ENCODE measurements around the gene CAPN9.

The CAPN9 gene

DNA sequence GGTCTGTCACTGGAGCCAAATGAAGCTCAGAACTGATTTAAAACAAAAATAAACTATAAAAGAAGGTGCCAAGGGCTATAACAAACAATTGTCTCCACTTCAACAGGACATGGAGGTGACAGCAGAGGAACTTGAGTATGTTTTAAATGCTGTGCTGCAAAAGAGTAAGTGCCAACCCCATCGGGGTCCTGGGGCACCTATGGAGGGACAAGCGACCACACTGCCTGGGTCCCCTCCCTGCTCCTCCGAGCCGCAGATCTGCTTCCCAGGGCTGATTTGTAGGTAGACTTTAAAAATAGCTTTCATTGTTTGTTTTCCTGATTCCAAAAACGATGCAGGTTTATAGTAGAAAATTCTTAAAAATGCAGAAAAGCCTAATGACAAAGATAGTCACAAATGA lies 42.8 kb downstream of the CAPN9 start:
- Mint-ChIP-seq H3K36me3 (ENCODE audit: low read depth) (no peaks in the 10 kb centered on the region), H3K27ac (no peak overlapping the region), H3K27me3 (peaks cover 12% of the 10 kb centered on the region), H3K4me3 (no peak overlapping the region), H3K9me3 (no peaks in the 10 kb centered on the region), H3K4me1 (ENCODE audit: low read depth) (no peaks in the 10 kb centered on the region)
- DNase-seq, result no peak

GRCh38 chr1:230791986-230792564 lies 44.9 kb downstream of the CAPN9 start:
- H3K27ac Mint-ChIP-seq, result no peak overlapping the region

GRCh38 chr1:230792691-230793462 lies 45.7 kb downstream of the CAPN9 start:
- Mint-ChIP-seq H3K27me3 (peaks cover 22% of the 10 kb centered on the region), H3K4me1 (ENCODE audit: low read depth) (no peaks in the 10 kb centered on the region), H3K9me3 (no peaks in the 10 kb centered on the region), H3K36me3 (ENCODE audit: low read depth) (no peaks in the 10 kb centered on the region), H3K4me3 (no peak overlapping the region), H3K27ac (no peak overlapping the region)
- DNase-seq, result no peak

More at GRCh38 chr1:230791986-230792564, 44.9 kb downstream of the CAPN9 start:
- no peak overlapping the region for H3K4me3 Mint-ChIP-seq
- no peak for DNase-seq
- peaks cover 16% of the 10 kb centered on the region for H3K27me3 Mint-ChIP-seq
- H3K36me3 Mint-ChIP-seq (ENCODE audit: low read depth), result no peaks in the 10 kb centered on the region
- H3K4me1 Mint-ChIP-seq (ENCODE audit: low read depth), result no peaks in the 10 kb centered on the region
- no peaks in the 10 kb centered on the region for H3K9me3 Mint-ChIP-seq

- Mint-ChIP-seq H3K9me3 (no peaks in the 10 kb centered on the region), H3K27me3 (peaks cover 22% of the 10 kb centered on the region), H3K27ac (no peak overlapping the region), H3K4me3 (no peak overlapping the region), H3K4me1 (ENCODE audit: low read depth) (no peaks in the 10 kb centered on the region), H3K36me3 (ENCODE audit: low read depth) (no peaks in the 10 kb centered on the region)
- DNase-seq, result no peak
These were observed 46.2 kb downstream of the CAPN9 start for GRCh38 chr1:230793463-230793745.

DNA sequence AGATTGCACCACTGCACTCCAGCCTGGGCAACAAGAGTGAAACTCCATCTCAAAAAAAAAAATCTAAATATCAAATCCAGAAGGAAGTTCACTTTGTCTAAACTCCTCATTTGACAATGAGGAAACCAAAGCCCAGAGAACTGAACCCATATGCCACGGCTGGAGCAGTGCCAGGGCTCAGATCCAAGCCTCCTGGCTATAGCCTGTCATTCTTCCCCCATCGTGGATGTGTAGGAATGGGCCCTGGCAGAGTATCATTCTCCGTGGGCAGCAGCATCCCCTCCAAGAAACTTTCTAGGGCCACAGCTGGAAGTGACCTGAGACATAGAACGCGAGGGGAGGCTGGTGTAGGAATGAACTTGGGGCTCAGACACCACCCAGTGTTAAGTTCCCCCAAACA lies 47.2 kb downstream of the CAPN9 start:
- Mint-ChIP-seq H3K4me3 (no peak overlapping the region), H3K36me3 (ENCODE audit: low read depth) (no peaks in the 10 kb centered on the region), H3K27me3 (peaks cover 26% of the 10 kb centered on the region), H3K27ac (no peak overlapping the region), H3K9me3 (no peaks in the 10 kb centered on the region), H3K4me1 (ENCODE audit: low read depth) (no peaks in the 10 kb centered on the region)
- DNase-seq, result no peak

GRCh38 chr1:230794871-230795605 lies 47.9 kb downstream of the CAPN9 start:
- DNase-seq, result no peak
- no peaks in the 10 kb centered on the region for H3K9me3 Mint-ChIP-seq
- no peaks in the 10 kb centered on the region for H3K36me3 Mint-ChIP-seq (ENCODE audit: low read depth)
- H3K27ac Mint-ChIP-seq, result no peak overlapping the region
- H3K4me3 Mint-ChIP-seq, result no peak overlapping the region
- no peaks in the 10 kb centered on the region for H3K4me1 Mint-ChIP-seq (ENCODE audit: low read depth)
- H3K27me3 Mint-ChIP-seq, result peaks cover 26% of the 10 kb centered on the region

- Mint-ChIP-seq H3K9me3 (no peaks in the 10 kb centered on the region), H3K27ac (no peak overlapping the region), H3K4me1 (ENCODE audit: low read depth) (no peaks in the 10 kb centered on the region), H3K36me3 (ENCODE audit: low read depth) (no peaks in the 10 kb centered on the region), H3K4me3 (no peak overlapping the region), H3K27me3 (peaks cover 23% of the 10 kb centered on the region)
- DNase-seq, result no peak
These were observed 49.4 kb downstream of the CAPN9 start for GRCh38 chr1:230796626-230797025.

DNA sequence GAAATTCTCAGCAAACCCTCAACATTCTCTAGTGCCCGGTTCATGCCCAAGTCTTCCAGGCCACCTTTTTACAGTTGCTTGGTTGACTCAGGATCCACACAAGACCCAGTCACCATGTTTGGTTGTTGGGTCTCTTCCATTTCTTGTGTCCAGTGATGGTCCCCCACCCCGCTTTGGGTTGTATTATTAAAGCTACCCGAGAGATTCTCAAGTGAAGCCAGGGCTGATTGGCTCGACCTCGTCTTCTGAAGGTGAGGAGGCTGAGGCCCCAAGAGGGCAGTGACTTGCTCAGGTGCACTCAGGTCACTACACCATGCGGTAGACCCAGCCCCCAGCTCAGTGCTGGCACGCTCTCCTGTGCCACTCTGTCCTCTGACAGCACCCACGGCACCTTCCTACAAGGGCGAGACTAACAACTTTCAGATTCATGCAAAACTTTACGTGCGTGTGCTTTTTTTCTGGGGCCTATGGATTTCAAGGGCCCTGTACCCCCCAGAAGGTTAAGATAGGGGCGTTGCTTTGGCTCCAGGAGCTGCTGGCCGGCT lies 50.3 kb downstream of the CAPN9 start:
- peaks cover 22% of the 10 kb centered on the region for H3K27me3 Mint-ChIP-seq
- no peaks in the 10 kb centered on the region for H3K36me3 Mint-ChIP-seq (ENCODE audit: low read depth)
- no peak for DNase-seq
- H3K27ac Mint-ChIP-seq, result no peak overlapping the region
- H3K4me3 Mint-ChIP-seq, result no peak overlapping the region
- no peaks in the 10 kb centered on the region for H3K4me1 Mint-ChIP-seq (ENCODE audit: low read depth)
- no peaks in the 10 kb centered on the region for H3K9me3 Mint-ChIP-seq

- H3K4me1 Mint-ChIP-seq (ENCODE audit: low read depth), result no peaks in the 10 kb centered on the region
- no peak for DNase-seq
- no peaks in the 10 kb centered on the region for H3K9me3 Mint-ChIP-seq
- no peaks in the 10 kb centered on the region for H3K36me3 Mint-ChIP-seq (ENCODE audit: low read depth)
- H3K27me3 Mint-ChIP-seq, result peaks cover 22% of the 10 kb centered on the region
- H3K4me3 Mint-ChIP-seq, result no peak overlapping the region
- H3K27ac Mint-ChIP-seq, result no peak overlapping the region
These were observed 50.8 kb downstream of the CAPN9 start for GRCh38 chr1:230797942-230798365.

DNA sequence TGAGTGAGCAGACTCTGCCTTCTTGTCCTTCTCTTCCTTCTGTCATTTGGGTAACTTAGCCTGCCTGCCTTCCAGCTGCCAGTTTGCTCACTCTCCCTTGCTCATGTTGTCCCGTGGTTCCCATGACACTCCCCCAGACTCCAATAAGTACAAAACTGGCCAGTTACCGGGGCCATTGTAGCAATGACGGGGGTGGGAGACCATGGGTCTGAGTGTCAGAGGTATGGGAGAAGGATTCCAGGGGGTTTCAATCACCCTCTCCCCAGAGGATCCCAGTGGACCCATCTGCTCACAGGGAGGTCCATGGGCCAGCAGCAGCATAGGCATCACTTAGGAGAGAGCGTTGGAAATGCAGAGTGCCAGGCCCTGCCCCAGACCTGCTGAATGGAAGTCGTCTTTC lies 51.3 kb downstream of the CAPN9 start:
- Mint-ChIP-seq H3K27me3 (peaks cover 22% of the 10 kb centered on the region), H3K27ac (no peak overlapping the region)

GRCh38 chr1:230800891-230801840 lies 54.0 kb downstream of the CAPN9 start:
- Mint-ChIP-seq H3K27ac (no peak overlapping the region), H3K36me3 (ENCODE audit: low read depth) (no peaks in the 10 kb centered on the region), H3K9me3 (no peaks in the 10 kb centered on the region), H3K4me1 (ENCODE audit: low read depth) (no peaks in the 10 kb centered on the region), H3K27me3 (peaks cover 20% of the 10 kb centered on the region), H3K4me3 (no peak overlapping the region)
- DNase-seq, result no peak

More for the DNA sequence above, 51.3 kb downstream of the CAPN9 start:
- Mint-ChIP-seq H3K4me3 (no peak overlapping the region), H3K36me3 (ENCODE audit: low read depth) (no peaks in the 10 kb centered on the region), H3K4me1 (ENCODE audit: low read depth) (no peaks in the 10 kb centered on the region), H3K9me3 (no peaks in the 10 kb centered on the region)
- no peak for DNase-seq

DNA sequence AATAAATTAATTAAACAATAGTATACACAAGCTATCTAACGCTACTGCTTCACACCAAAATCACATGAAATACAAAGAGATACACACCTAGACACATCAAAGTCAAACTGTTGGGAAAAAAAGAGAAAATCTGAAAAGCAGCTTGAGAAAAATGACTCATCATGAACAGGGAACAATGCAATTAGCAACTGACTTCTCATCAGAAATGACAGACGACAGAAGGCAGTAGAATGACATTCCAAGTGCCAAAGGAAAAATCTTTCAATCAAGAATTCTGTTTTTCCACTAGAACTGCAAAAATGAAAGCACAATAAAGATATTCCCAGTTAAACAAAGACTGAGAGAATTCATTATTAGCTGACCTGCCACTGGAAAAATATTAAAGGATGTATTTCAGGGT lies 57.2 kb downstream of the CAPN9 start:
- DNase-seq, result no peak
- no peak overlapping the region for H3K4me3 Mint-ChIP-seq
- H3K4me1 Mint-ChIP-seq (ENCODE audit: low read depth), result no peaks in the 10 kb centered on the region

GRCh38 chr1:230806552-230806951 lies 59.4 kb downstream of the CAPN9 start:
- no peak overlapping the region for H3K27ac Mint-ChIP-seq
- H3K4me3 Mint-ChIP-seq, result no peak overlapping the region
- H3K27me3 Mint-ChIP-seq, result peaks cover 8% of the 10 kb centered on the region
- no peaks in the 10 kb centered on the region for H3K36me3 Mint-ChIP-seq (ENCODE audit: low read depth)
- H3K9me3 Mint-ChIP-seq, result peaks cover 2% of the 10 kb centered on the region
- DNase-seq, result no peak
- H3K4me1 Mint-ChIP-seq (ENCODE audit: low read depth), result no peaks in the 10 kb centered on the region

More for the DNA sequence above, 57.2 kb downstream of the CAPN9 start:
- no peaks in the 10 kb centered on the region for H3K36me3 Mint-ChIP-seq (ENCODE audit: low read depth)
- H3K27me3 Mint-ChIP-seq, result peaks cover 8% of the 10 kb centered on the region
- H3K9me3 Mint-ChIP-seq, result peaks cover 2% of the 10 kb centered on the region
- H3K27ac Mint-ChIP-seq, result no peak overlapping the region

DNA sequence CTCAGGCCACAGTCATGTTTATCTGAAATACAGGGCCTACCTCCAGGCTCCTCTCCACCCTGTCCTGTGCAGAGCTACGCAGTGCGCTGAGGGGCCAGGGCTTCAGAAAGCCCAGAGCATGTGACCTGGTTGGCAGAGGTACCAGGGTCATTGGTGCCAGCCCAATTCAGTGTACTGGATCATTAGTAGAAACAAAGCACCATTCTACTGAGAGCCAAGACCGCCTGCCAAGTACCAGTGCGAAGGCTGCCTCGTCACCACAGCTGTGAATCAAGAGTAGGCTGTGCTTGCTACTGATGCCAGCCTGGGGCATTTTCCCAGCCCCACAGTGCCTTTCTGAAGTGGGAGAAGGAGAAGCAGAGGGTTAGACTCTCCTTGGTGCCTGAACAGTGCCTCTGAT lies 59.8 kb downstream of the CAPN9 start:
- no peak overlapping the region for H3K4me3 Mint-ChIP-seq
- no peaks in the 10 kb centered on the region for H3K4me1 Mint-ChIP-seq (ENCODE audit: low read depth)
- no peak for DNase-seq
- H3K27ac Mint-ChIP-seq, result no peak overlapping the region
- peaks cover 6% of the 10 kb centered on the region for H3K27me3 Mint-ChIP-seq
- no peaks in the 10 kb centered on the region for H3K36me3 Mint-ChIP-seq (ENCODE audit: low read depth)
- H3K9me3 Mint-ChIP-seq, result peaks cover 2% of the 10 kb centered on the region

Measured in activated T-cell treated with anti-CD3 and anti-CD28 coated beads, Interleukin-2, amount 50 U/mL, for 24 hours (primary cell).